Measurements from ENCODE around the gene U2AF2. TPM values are rescaled to one million over a fixed set of nuclear protein-coding genes. Genes with fewer than 3 reads are reported as not detected.
"Not testable (repeated sequence)": the region's sequence is repeated elsewhere in the genome, so short reads cannot be mapped to it uniquely, and the experiment has no call there.

The U2AF2 gene
- total RNA-seq, 1 donor from 2014 or later = 275 TPM

GRCh38 chr19:55711719-55712118, 56.9 kb downstream of the U2AF2 start:
- Mint-ChIP-seq H3K9me3 (ENCODE audit: low read depth) (peaks cover 29% of the 10 kb centered on the region), H3K36me3 (ENCODE audit: insufficient read depth) (peaks cover 6% of the 10 kb centered on the region), H3K4me1 (ENCODE audit: low read depth) (no peaks in the 10 kb centered on the region), H3K4me3 (ENCODE audit: low read depth) (no peak overlapping the region), H3K27me3 (no peaks in the 10 kb centered on the region), H3K27ac (no peak overlapping the region)
- no peak for DNase-seq (ENCODE audit: low spot score, unreplicated experiment)
- TF ChIP-seq, protein P1, sequence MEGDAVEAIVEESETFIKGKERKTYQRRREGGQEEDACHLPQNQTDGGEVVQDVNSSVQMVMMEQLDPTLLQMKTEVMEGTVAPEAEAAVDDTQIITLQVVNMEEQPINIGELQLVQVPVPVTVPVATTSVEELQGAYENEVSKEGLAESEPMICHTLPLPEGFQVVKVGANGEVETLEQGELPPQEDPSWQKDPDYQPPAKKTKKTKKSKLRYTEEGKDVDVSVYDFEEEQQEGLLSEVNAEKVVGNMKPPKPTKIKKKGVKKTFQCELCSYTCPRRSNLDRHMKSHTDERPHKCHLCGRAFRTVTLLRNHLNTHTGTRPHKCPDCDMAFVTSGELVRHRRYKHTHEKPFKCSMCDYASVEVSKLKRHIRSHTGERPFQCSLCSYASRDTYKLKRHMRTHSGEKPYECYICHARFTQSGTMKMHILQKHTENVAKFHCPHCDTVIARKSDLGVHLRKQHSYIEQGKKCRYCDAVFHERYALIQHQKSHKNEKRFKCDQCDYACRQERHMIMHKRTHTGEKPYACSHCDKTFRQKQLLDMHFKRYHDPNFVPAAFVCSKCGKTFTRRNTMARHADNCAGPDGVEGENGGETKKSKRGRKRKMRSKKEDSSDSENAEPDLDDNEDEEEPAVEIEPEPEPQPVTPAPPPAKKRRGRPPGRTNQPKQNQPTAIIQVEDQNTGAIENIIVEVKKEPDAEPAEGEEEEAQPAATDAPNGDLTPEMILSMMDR (IDR thresholded peaks at IDR 0.05; ENCODE audit: unreplicated experiment) = no peak

GRCh38 chr19:55712804-55713631, 58.2 kb downstream of the U2AF2 start:
- Mint-ChIP-seq H3K27ac (no peak overlapping the region), H3K27me3 (no peaks in the 10 kb centered on the region), H3K36me3 (ENCODE audit: insufficient read depth) (peaks cover 6% of the 10 kb centered on the region), H3K4me1 (ENCODE audit: low read depth) (no peaks in the 10 kb centered on the region), H3K4me3 (ENCODE audit: low read depth) (no peak overlapping the region), H3K9me3 (ENCODE audit: low read depth) (peaks cover 34% of the 10 kb centered on the region)
- TF ChIP-seq, protein P1 (IDR thresholded peaks at IDR 0.05; ENCODE audit: unreplicated experiment) = no peak
- DNase-seq (ENCODE audit: low spot score, unreplicated experiment) = no peak

DNA sequence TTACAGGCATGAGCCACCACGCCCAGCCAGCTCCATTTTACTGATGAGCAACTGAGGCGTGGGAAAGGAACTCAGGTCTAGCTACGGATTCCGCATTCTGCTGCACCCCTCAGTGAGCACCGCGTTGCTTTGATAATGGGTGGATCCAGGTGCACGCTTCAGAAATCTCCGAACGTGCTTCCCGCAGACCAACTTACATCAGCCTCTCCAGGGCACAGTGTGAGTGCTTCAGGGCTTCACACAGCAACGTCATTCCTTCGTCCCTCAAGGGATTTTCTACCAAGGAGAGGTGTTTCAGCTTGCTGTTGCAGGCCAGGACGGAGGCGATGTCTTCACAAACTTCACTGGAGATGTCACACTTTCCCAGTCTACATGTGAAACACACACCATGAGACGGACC, 61.7 kb downstream of the U2AF2 start:
- Mint-ChIP-seq H3K36me3 (ENCODE audit: insufficient read depth) (peaks cover 6% of the 10 kb centered on the region), H3K27ac (no peak overlapping the region), H3K4me3 (ENCODE audit: low read depth) (no peak overlapping the region), H3K27me3 (no peaks in the 10 kb centered on the region), H3K4me1 (ENCODE audit: low read depth) (no peaks in the 10 kb centered on the region), H3K9me3 (ENCODE audit: low read depth) (peaks cover 47% of the 10 kb centered on the region)
- no peak for DNase-seq (ENCODE audit: low spot score, unreplicated experiment)
- TF ChIP-seq, protein P1 (IDR thresholded peaks at IDR 0.05; ENCODE audit: unreplicated experiment) = no peak

DNA sequence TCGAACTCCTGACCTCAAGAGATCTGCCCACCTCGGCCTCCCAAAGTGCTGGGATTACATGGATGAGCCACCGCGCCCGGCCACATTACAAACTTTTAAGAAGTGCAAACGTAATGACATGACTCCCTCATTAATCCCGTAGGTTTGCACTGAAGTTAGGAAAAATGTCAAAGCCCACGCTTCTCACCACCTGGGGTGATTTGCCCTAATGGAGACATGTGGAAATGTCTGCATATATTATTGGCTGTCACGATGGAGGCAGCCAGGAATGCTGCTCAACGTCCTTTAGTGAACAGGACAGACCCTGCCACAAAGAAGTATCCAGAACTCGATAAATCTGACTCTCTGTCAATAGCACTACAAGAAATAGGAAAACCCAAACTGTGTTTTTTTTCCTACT, 62.4 kb downstream of the U2AF2 start:
- no peak for DNase-seq (ENCODE audit: low spot score, unreplicated experiment)
- Mint-ChIP-seq H3K36me3 (ENCODE audit: insufficient read depth) (peaks cover 5% of the 10 kb centered on the region), H3K27me3 (no peaks in the 10 kb centered on the region), H3K4me3 (ENCODE audit: low read depth) (no peak overlapping the region), H3K9me3 (ENCODE audit: low read depth) (peaks cover 50% of the 10 kb centered on the region), H3K27ac (no peak overlapping the region), H3K4me1 (ENCODE audit: low read depth) (no peaks in the 10 kb centered on the region)
- TF ChIP-seq, protein P1 (IDR thresholded peaks at IDR 0.05; ENCODE audit: unreplicated experiment) = no peak

DNA sequence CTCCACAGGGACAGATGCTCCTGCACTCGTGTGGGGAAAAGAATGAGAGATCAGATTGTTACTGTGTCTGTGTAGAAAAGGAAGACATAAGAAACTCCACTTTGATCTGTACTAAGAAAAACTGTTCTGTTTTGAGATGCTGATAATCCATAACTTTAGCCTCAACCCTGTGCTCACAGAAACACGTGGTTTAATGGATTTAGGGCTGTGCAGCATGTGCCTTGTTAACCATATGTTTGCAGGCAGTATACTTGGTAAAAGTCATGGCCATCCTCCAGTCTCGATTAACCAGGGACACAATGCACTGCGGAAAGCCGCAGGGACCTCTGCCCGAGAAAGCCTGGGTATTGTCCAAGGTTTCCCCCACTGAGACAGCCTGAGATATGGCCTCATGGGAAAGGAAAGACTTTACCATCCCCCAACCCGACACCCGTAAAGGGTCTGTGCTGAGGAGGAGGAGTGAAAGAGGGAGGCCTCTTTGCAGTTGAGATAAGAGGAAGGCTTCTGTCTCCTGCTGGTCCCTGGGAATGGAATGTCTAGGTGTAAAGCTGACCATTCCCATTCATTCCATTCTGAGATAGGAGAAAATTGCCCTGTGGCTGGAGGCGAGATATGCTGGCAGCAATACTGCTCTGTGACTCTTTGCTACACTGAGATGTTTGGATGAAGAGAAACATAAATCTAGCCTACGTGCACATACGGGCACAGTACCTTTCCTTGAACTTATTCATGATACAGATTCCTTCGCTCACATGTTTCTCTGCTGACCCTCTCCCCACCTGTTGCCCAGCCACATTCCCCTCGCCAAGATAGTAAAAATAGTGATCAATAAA, 63.3 kb downstream of the U2AF2 start:
- not testable (repeated sequence) for H3K4me1 Mint-ChIP-seq (ENCODE audit: low read depth); H3K36me3 Mint-ChIP-seq (ENCODE audit: insufficient read depth); H3K27me3 Mint-ChIP-seq; H3K4me3 Mint-ChIP-seq (ENCODE audit: low read depth); DNase-seq (ENCODE audit: low spot score, unreplicated experiment); H3K27ac Mint-ChIP-seq
- peaks cover 50% of the 10 kb centered on the region for H3K9me3 Mint-ChIP-seq (ENCODE audit: low read depth)

Measured in progenitor cell of endocrine pancreas (in vitro differentiated cells).